DND-41 (cell line): ENCODE measurements around the gene SERPIND1.

ENCODE experiments used
- ATAC-seq: fragments of 200-7000 bp; cut with Tn5 transposase; 3 replicates; pipeline ENCODE4 v1.9.1; 2021; ENCODE audit warnings: low read depth; ENCODE audit not compliant: insufficient read depth
- DNase-seq: peaks from one replicate; pipeline ENCODE4 v3.0.0-alpha.2; 2020
- H2AFZ ChIP-seq: 2 replicates; pipeline ENCODE4 v1.6.0; 2012; ENCODE audit warnings: low read depth, low read length
- H3K27ac ChIP-seq: 2 replicates; pipeline ENCODE4 v1.5.1; 2012; ENCODE audit warnings: low read length, inconsistent platforms
- H3K27me3 ChIP-seq: fragments of 200-600 bp; sonication (generic); 2 replicates; pipeline ENCODE4 v1.6.0; 2012; ENCODE audit warnings: low read length, mild to moderate bottlenecking, inconsistent platforms; ENCODE audit not compliant: insufficient read depth, poor library complexity
- H3K36me3 ChIP-seq: 2 replicates; pipeline ENCODE4 v1.5.1; 2012; ENCODE audit warnings: low read length, inconsistent platforms; ENCODE audit not compliant: insufficient read depth
- H3K4me1 ChIP-seq: 2 replicates; pipeline ENCODE4 v1.5.1; 2012; ENCODE audit warnings: mild to moderate bottlenecking, low read length; ENCODE audit not compliant: insufficient read depth
- H3K4me2 ChIP-seq: 2 replicates; pipeline ENCODE4 v1.6.0; 2012; ENCODE audit warnings: mild to moderate bottlenecking, moderate library complexity, low read length, inconsistent platforms; ENCODE audit not compliant: insufficient read depth
- H3K4me3 ChIP-seq, 2 experiments: fragments of 200-600 bp in 1 of 2; shearing (Covaris generic) in 1 of 2; 2 replicates each; pipeline ENCODE4 v1.5.1; 2012 to 2016; ENCODE audit warnings: inconsistent platforms in 2 of 2, low read length in 2 of 2, mild to moderate bottlenecking in 2 of 2, low read depth in 1 of 2, moderate library complexity in 1 of 2
- H3K79me2 ChIP-seq: 2 replicates; pipeline ENCODE4 v1.6.0; 2012; ENCODE audit warnings: low read length, inconsistent platforms; ENCODE audit not compliant: insufficient read depth
- H3K9ac ChIP-seq: 2 replicates; pipeline ENCODE4 v1.6.0; 2012; ENCODE audit warnings: low read depth, mild to moderate bottlenecking, inconsistent platforms, low read length, moderate library complexity
- H3K9me3 ChIP-seq: 2 replicates; pipeline ENCODE4 v1.5.1; 2012; ENCODE audit warnings: low read length, moderate library complexity, mild to moderate bottlenecking, inconsistent platforms; ENCODE audit not compliant: insufficient read depth, severe bottlenecking
- H4K20me1 ChIP-seq: 2 replicates; pipeline ENCODE4 v1.6.0; 2012; ENCODE audit warnings: low read length; ENCODE audit not compliant: insufficient read depth
- CTCF ChIP-seq: IDR thresholded peaks from 2 replicates; pipeline ENCODE4 v1.5.1; 2012; ENCODE audit warnings: borderline replicate concordance, low read length, moderate library complexity, mild to moderate bottlenecking; ENCODE audit not compliant: poor library complexity, severe bottlenecking; ENCODE audit errors: extremely low read depth
- EZH2 ChIP-seq: IDR thresholded peaks from 3 replicates; pipeline ENCODE4 v1.6.1; 2012; ENCODE audit warnings: borderline replicate concordance, low read depth, mild to moderate bottlenecking, moderate library complexity, low read length, inconsistent platforms; ENCODE audit not compliant: severe bottlenecking

SERPIND1 gene

DNA sequence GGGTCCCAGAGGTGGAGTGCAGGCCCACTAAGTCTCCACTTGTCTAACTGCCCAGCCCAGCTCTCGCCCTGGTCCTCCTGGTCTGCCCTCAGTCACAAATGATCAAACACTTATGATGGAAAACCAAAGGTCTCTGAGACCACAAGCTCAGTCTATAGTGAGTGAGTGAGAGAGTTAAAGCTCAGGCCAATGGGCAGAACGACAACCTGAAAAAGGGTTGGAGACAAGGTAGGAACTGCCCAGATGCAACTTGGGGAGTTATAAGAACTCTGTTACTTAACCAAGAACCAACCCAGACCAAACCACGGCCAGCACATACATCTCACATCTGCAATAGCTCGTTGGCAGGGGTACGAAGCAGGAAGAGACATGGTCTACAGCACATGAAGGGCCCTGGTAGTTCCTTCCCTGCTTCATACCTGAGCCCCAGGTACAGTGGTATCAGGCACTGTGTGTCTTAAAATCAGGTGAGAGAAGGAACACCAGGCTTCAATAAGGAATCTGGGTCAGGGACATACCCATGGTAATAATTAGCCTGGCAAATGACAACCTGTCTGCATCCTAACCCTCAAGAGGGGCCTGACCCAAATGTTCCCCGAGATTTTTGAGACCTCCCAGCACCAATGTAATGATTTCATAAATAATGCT is 35.7 kb downstream of the SERPIND1 start:
- Histone ChIP-seq H3K9me3 (no peaks in the 10 kb centered on the region), H3K27me3 (no peaks in the 10 kb centered on the region), H3K36me3 (peaks cover 88% of the 10 kb centered on the region), H2AFZ (no peak overlapping the region), H3K27ac (no peak overlapping the region), H3K9ac (no peak overlapping the region), H3K4me2 (no peak overlapping the region), H4K20me1 (no peaks in the 10 kb centered on the region; the same call in 1 of the 2 replicates), H3K79me2 (no peaks in the 10 kb centered on the region), H3K4me3 (no peak overlapping the region), H3K4me1 (no peaks in the 10 kb centered on the region)
- DNase-seq (no peak), ATAC-seq (no peak)
- TF ChIP-seq CTCF (no peak), EZH2 (no peak)

DNA sequence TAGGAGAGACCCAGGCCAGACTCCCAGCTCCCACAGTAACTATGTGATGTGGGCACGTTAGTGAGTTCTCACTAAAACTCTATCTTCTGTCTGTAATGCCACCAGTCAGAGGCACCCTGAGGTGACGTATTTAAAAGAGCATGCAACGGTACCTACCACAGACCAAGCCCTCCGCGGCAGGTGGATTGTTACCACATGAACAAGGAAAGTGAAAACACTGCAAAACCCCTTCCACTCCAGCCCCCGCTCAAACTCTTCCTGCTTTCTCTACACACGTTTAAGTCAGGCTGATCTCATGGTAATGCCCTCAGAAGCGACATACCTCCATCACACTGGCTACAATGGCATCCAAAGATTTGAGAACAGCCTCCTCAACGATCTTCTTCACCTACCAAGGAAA is 36.7 kb downstream of the SERPIND1 start:
- H3K9ac ChIP-seq: no peak overlapping the region

GRCh38 chr22:20811171-20811570 is 37.3 kb downstream of the SERPIND1 start:
- no peak overlapping the region for H3K4me3 ChIP-seq
- peaks cover 86% of the 10 kb centered on the region for H3K36me3 ChIP-seq
- H3K4me1 ChIP-seq: no peaks in the 10 kb centered on the region
- no peak for TF ChIP-seq CTCF
- H2AFZ ChIP-seq: no peak overlapping the region
- H3K4me2 ChIP-seq: no peak overlapping the region
- H3K27ac ChIP-seq: no peak overlapping the region
- DNase-seq (no peak), ATAC-seq (no peak)
- H3K79me2 ChIP-seq: no peaks in the 10 kb centered on the region
- no peaks in the 10 kb centered on the region for H3K9me3 ChIP-seq
- H4K20me1 ChIP-seq: no peaks in the 10 kb centered on the region
- no peaks in the 10 kb centered on the region for H3K27me3 ChIP-seq
- H3K9ac ChIP-seq: no peak overlapping the region

More for the DNA sequence above, 36.7 kb downstream of the SERPIND1 start:
- peaks cover 87% of the 10 kb centered on the region for H3K36me3 ChIP-seq
- no peak overlapping the region for H2AFZ ChIP-seq
- H3K79me2 ChIP-seq: no peaks in the 10 kb centered on the region
- TF ChIP-seq CTCF (no peak), EZH2 (no peak)
- ATAC-seq (no peak), DNase-seq (no peak)
- no peaks in the 10 kb centered on the region for H3K27me3 ChIP-seq
- H4K20me1 ChIP-seq: no peaks in the 10 kb centered on the region
- no peaks in the 10 kb centered on the region for H3K9me3 ChIP-seq
- H3K4me2 ChIP-seq: no peak overlapping the region
- H3K4me1 ChIP-seq: no peaks in the 10 kb centered on the region
- H3K27ac ChIP-seq: no peak overlapping the region
- H3K4me3 ChIP-seq: no peak overlapping the region
